ENCODE data around the gene MPZL1.
"Not testable (repeated sequence)": the region's sequence is repeated elsewhere in the genome, so short reads cannot be mapped to it uniquely, and the experiment has no call there.

The MPZL1 gene

DNA sequence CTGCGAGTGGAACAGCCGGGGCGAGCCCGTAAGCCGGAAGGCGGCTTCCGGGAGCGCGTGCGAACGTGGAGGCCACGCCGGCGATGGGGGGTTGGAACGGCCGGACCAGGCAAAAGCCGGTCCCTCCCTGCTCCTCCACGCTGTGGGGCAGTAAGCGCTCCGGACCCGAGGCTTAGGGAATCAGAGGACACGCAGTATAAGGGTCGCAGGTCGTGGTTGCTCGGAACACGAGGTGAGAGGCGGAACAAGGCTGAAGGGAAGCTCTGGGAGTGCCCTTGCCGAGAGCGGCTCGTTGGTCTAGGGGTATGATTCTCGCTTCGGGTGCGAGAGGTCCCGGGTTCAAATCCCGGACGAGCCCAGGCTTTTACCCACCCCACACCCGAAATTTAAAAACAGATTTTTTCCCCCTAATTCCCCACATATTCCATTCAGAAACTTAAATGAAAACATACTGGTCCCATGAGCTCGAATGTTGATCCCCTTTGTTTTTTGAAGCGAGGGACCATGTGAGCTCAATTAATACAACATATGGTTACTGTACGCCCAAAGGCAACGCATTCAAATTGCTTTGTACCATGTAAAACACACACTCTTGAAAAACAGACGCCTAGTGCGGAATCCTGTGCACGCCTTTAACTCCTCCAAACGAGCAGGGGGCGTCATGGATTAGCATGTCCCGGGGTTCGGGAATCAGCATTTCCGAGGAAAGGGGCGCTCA, 7.2 kb upstream of the MPZL1 start:
- DNase-seq (ENCODE audit: extremely low spot score) = peak; percentile 70
- ChIA-PET POLR2A (interaction anchor here (0.7 kb wide), 2 partner anchors 32 to 1748 kb away, joined by 3 read pairs; no protein-coding TSS in a partner anchor), CTCF (interaction anchor here (1.0 to 6.5 kb wide), 24 partner anchors 10 to 521 kb away, joined by 3 to 31 read pairs (median 4); no protein-coding TSS in a partner anchor)
- no peak for TF ChIP-seq CTCF (IDR thresholded peaks at IDR 0.05; ENCODE audit: control extremely low read depth, extremely low read depth, low read depth, missing control alignments)

- CTCF ChIA-PET = interaction anchor here (1.0 to 6.5 kb wide), 21 partner anchors 10 to 520 kb away, joined by 3 to 31 read pairs (median 4); no protein-coding TSS in a partner anchor
- peak; percentile 76 for DNase-seq (ENCODE audit: extremely low spot score)
- TF ChIP-seq CTCF (IDR thresholded peaks at IDR 0.05; ENCODE audit: control extremely low read depth, extremely low read depth, low read depth, missing control alignments) = peak; percentile 90
- POLR2A ChIA-PET = no interaction called here
These were observed 6.4 kb upstream of the MPZL1 start for GRCh38 chr1:167715157-167715999.

GRCh38 chr1:167716000-167716271, 5.8 kb upstream of the MPZL1 start:
- DNase-seq (ENCODE audit: extremely low spot score) = no peak
- POLR2A ChIA-PET = interaction anchor here (0.7 kb wide), 2 partner anchors 206 to 520 kb away, joined by 3 to 4 read pairs; no protein-coding TSS in a partner anchor
- TF ChIP-seq CTCF (IDR thresholded peaks at IDR 0.05; ENCODE audit: control extremely low read depth, extremely low read depth, low read depth, missing control alignments) = no peak
- CTCF ChIA-PET = interaction anchor here (0.7 to 6.5 kb wide), 15 partner anchors 9 to 520 kb away, joined by 3 to 31 read pairs (median 3); no protein-coding TSS in a partner anchor

GRCh38 chr1:167717351-167717750, 4.4 kb upstream of the MPZL1 start:
- CTCF ChIA-PET = interaction anchor here (0.6 to 4.2 kb wide), 6 partner anchors 8 to 497 kb away, joined by 3 to 31 read pairs (median 4); no protein-coding TSS in a partner anchor
- POLR2A ChIA-PET = interaction anchor here (0.6 kb wide), 1 partner anchor 164 kb away, joined by 4 read pairs; the partner anchor contains the start of gene CREG1
- DNase-seq (ENCODE audit: extremely low spot score) = no peak
- no peak for TF ChIP-seq CTCF (IDR thresholded peaks at IDR 0.05; ENCODE audit: control extremely low read depth, extremely low read depth, low read depth, missing control alignments)

- no peak for TF ChIP-seq CTCF (IDR thresholded peaks at IDR 0.05; ENCODE audit: control extremely low read depth, extremely low read depth, low read depth, missing control alignments)
- ChIA-PET CTCF (interaction anchor here (1.6 to 1.8 kb wide), 2 partner anchors 10 to 499 kb away, joined by 4 read pairs; no protein-coding TSS in a partner anchor), POLR2A (no interaction called here)
- DNase-seq (ENCODE audit: extremely low spot score) = no peak
These were observed 2.7 kb upstream of the MPZL1 start for GRCh38 chr1:167718914-167719691.

DNA sequence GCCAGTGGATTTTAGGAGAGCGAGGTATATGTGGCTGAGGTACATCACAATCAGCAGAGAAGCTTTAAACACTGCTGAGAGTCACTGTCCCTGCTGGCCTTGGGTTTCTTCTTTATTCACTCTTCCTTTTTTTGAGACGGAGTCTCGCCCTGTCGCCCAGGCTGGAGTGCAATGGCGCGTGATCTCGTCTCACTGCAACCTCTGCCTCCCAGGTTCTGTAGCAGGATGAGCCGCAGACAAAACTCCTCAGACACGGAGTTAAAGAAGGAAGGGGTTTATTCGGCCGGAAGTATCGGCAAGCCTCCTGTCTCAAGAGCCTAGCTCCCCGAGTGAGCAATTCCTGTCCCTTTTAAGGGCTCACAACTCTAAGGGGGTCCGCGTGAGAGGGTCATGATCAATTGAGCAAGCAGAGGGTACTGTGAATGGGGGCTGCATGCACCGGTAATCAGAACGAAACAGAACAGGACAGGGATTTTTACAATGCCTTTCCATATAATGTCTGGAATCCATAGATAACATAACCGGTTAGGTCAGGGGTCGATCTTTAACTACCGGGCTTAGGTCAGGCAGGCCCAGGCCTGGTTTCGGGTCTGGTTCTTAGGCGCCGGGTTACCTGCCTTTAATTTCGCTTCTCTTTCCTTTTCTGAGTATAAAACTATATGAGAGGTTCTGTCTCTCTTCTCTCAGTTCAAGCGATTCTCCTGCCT, 1.9 kb upstream of the MPZL1 start:
- POLR2A ChIA-PET; DNase-seq (ENCODE audit: extremely low spot score): not testable (repeated sequence)
- CTCF ChIA-PET = interaction anchor here (1.6 kb wide), 1 partner anchor 9 kb away, joined by 4 read pairs; no protein-coding TSS in a partner anchor
